ACC112 (cell line): Measurements from ENCODE around the gene ADCK1.

Experiments used
- H2AFZ ChIP-seq: fragments of 200-600 bp; sonication (generic); one replicate; pipeline ENCODE4 v1.6.0; 2017; ENCODE audit warnings: antibody characterized with exemption, low read length; ENCODE audit not compliant: unreplicated experiment
- H3K27ac ChIP-seq: fragments of 200-600 bp; sonication (generic); 2 replicates; pipeline ENCODE4 v1.5.1; 2014; ENCODE audit warnings: low read depth, mild to moderate bottlenecking, antibody characterized with exemption, low read length, moderate library complexity
- H3K27me3 ChIP-seq: fragments of 200-600 bp; sonication (generic); 2 replicates; pipeline ENCODE4 v1.6.1; 2014; ENCODE audit warnings: mild to moderate bottlenecking, antibody characterized with exemption, low read length, moderate library complexity, mixed read lengths; ENCODE audit not compliant: insufficient read depth
- H3K36me3 ChIP-seq: fragments of 200-600 bp; sonication (generic); 2 replicates; pipeline ENCODE4 v1.6.1; 2016; ENCODE audit warnings: mild to moderate bottlenecking, antibody characterized with exemption, low read length, moderate library complexity, mixed read lengths; ENCODE audit not compliant: insufficient read depth
- H3K4me1 ChIP-seq: fragments of 200-600 bp; sonication (generic); one replicate; pipeline ENCODE4 v1.6.1; 2016; ENCODE audit warnings: low read length, mixed read lengths; ENCODE audit not compliant: insufficient read depth, unreplicated experiment, control insufficient read depth
- H3K4me3 ChIP-seq: fragments of 200-600 bp; sonication (generic); 2 replicates; pipeline ENCODE4 v1.5.1; 2014; ENCODE audit warnings: mild to moderate bottlenecking, low read depth, low read length
- H3K79me2 ChIP-seq: fragments of 200-600 bp; sonication (generic); one replicate; pipeline ENCODE4 v1.6.0; 2016; ENCODE audit warnings: low read length; ENCODE audit not compliant: control insufficient read depth, unreplicated experiment, insufficient read depth

ADCK1 gene

GRCh38 chr14:77864580-77864979 lies 64.7 kb downstream of the ADCK1 start:
- no peak overlapping the region for H3K4me3 ChIP-seq
- no peak overlapping the region for H3K27ac ChIP-seq
- no peaks in the 10 kb centered on the region for H3K27me3 ChIP-seq
- H3K4me1 ChIP-seq = no peaks in the 10 kb centered on the region
- H3K36me3 ChIP-seq = no peaks in the 10 kb centered on the region
- no peak overlapping the region for H2AFZ ChIP-seq
- H3K79me2 ChIP-seq = no peaks in the 10 kb centered on the region

GRCh38 chr14:77865455-77865854 lies 65.5 kb downstream of the ADCK1 start:
- no peak overlapping the region for H3K27ac ChIP-seq
- no peak overlapping the region for H2AFZ ChIP-seq
- no peaks in the 10 kb centered on the region for H3K4me1 ChIP-seq
- H3K27me3 ChIP-seq = no peaks in the 10 kb centered on the region
- no peaks in the 10 kb centered on the region for H3K36me3 ChIP-seq
- H3K4me3 ChIP-seq = no peak overlapping the region
- no peaks in the 10 kb centered on the region for H3K79me2 ChIP-seq

GRCh38 chr14:77866932-77867331 lies 67.0 kb downstream of the ADCK1 start:
- Histone ChIP-seq H3K27ac (no peak overlapping the region), H2AFZ (no peak overlapping the region), H3K79me2 (no peaks in the 10 kb centered on the region), H3K4me3 (no peak overlapping the region), H3K27me3 (no peaks in the 10 kb centered on the region), H3K4me1 (no peaks in the 10 kb centered on the region), H3K36me3 (no peaks in the 10 kb centered on the region)

GRCh38 chr14:77867476-77867875 lies 67.6 kb downstream of the ADCK1 start:
- Histone ChIP-seq H3K27ac (no peak overlapping the region), H3K4me3 (no peak overlapping the region), H3K79me2 (no peaks in the 10 kb centered on the region), H3K36me3 (no peaks in the 10 kb centered on the region), H3K4me1 (no peaks in the 10 kb centered on the region), H3K27me3 (no peaks in the 10 kb centered on the region), H2AFZ (no peak overlapping the region)

- Histone ChIP-seq H2AFZ (no peak overlapping the region), H3K4me3 (no peak overlapping the region), H3K79me2 (no peaks in the 10 kb centered on the region), H3K27me3 (no peaks in the 10 kb centered on the region), H3K36me3 (no peaks in the 10 kb centered on the region), H3K27ac (no peak overlapping the region), H3K4me1 (no peaks in the 10 kb centered on the region)
These were observed 68.8 kb downstream of the ADCK1 start for GRCh38 chr14:77868552-77869285.

GRCh38 chr14:77869340-77869739 lies 69.4 kb downstream of the ADCK1 start:
- H3K27me3 ChIP-seq = no peaks in the 10 kb centered on the region
- H3K27ac ChIP-seq = no peak overlapping the region

GRCh38 chr14:77870646-77871045 lies 70.7 kb downstream of the ADCK1 start:
- Histone ChIP-seq H3K4me1 (no peaks in the 10 kb centered on the region), H3K36me3 (no peaks in the 10 kb centered on the region), H3K4me3 (no peak overlapping the region), H3K27ac (no peak overlapping the region), H3K27me3 (no peaks in the 10 kb centered on the region), H3K79me2 (no peaks in the 10 kb centered on the region), H2AFZ (no peak overlapping the region)

More at GRCh38 chr14:77869340-77869739, 69.4 kb downstream of the ADCK1 start:
- H3K4me1 ChIP-seq = no peaks in the 10 kb centered on the region
- H3K79me2 ChIP-seq = no peaks in the 10 kb centered on the region
- H2AFZ ChIP-seq = no peak overlapping the region
- H3K36me3 ChIP-seq = no peaks in the 10 kb centered on the region
- no peak overlapping the region for H3K4me3 ChIP-seq

GRCh38 chr14:77872152-77872551 lies 72.2 kb downstream of the ADCK1 start:
- no peak overlapping the region for H3K27ac ChIP-seq
- no peaks in the 10 kb centered on the region for H3K79me2 ChIP-seq
- no peaks in the 10 kb centered on the region for H3K4me1 ChIP-seq
- no peaks in the 10 kb centered on the region for H3K36me3 ChIP-seq
- H2AFZ ChIP-seq = no peak overlapping the region
- no peak overlapping the region for H3K4me3 ChIP-seq
- H3K27me3 ChIP-seq = no peaks in the 10 kb centered on the region

- no peaks in the 10 kb centered on the region for H3K36me3 ChIP-seq
- H2AFZ ChIP-seq = no peak overlapping the region
- no peaks in the 10 kb centered on the region for H3K4me1 ChIP-seq
- no peaks in the 10 kb centered on the region for H3K27me3 ChIP-seq
- H3K4me3 ChIP-seq = no peak overlapping the region
- H3K79me2 ChIP-seq = no peaks in the 10 kb centered on the region
- no peak overlapping the region for H3K27ac ChIP-seq
These were observed 73.1 kb downstream of the ADCK1 start for GRCh38 chr14:77872983-77873382.

GRCh38 chr14:77878783-77879182 lies 78.9 kb downstream of the ADCK1 start:
- H3K4me3 ChIP-seq = no peak overlapping the region
- H3K36me3 ChIP-seq = no peaks in the 10 kb centered on the region
- no peaks in the 10 kb centered on the region for H3K79me2 ChIP-seq
- H2AFZ ChIP-seq = no peak overlapping the region
- no peaks in the 10 kb centered on the region for H3K4me1 ChIP-seq
- no peak overlapping the region for H3K27ac ChIP-seq
- H3K27me3 ChIP-seq = no peaks in the 10 kb centered on the region

GRCh38 chr14:77880056-77880455 lies 80.1 kb downstream of the ADCK1 start:
- H3K79me2 ChIP-seq = no peaks in the 10 kb centered on the region
- H3K27me3 ChIP-seq = no peaks in the 10 kb centered on the region
- no peak overlapping the region for H3K27ac ChIP-seq
- H2AFZ ChIP-seq = no peak overlapping the region
- H3K4me3 ChIP-seq = no peak overlapping the region
- H3K36me3 ChIP-seq = no peaks in the 10 kb centered on the region
- H3K4me1 ChIP-seq = no peaks in the 10 kb centered on the region
